Measurements from ENCODE around the gene LARP1B.
"Not testable (repeated sequence)": the region's sequence is repeated elsewhere in the genome, so short reads cannot be mapped to it uniquely, and the experiment has no call there.

LARP1B gene

GRCh38 chr4:128060699-128061565 is at the start of gene LARP1B:
LARP1B (plus strand) TSS chr4:128061312; CDS start chr4:128074952, 13,640 bp downstream.
- DNase-seq (ENCODE audit: low read depth): peak; percentile 91

- DNase-seq (ENCODE audit: low read depth): no peak
Measured at GRCh38 chr4:128025319-128025718, 35.8 kb upstream of the LARP1B start.

- no peak for DNase-seq (ENCODE audit: low read depth)
Measured at GRCh38 chr4:128029907-128030306, 31.2 kb upstream of the LARP1B start.

- DNase-seq (ENCODE audit: low read depth): no peak
Measured at GRCh38 chr4:128031756-128032384, 29.2 kb upstream of the LARP1B start.

GRCh38 chr4:128039568-128039967 is 21.5 kb upstream of the LARP1B start:
- no peak for DNase-seq (ENCODE audit: low read depth)

- DNase-seq (ENCODE audit: low read depth): not testable (repeated sequence)
Measured at GRCh38 chr4:128047019-128047418, 14.1 kb upstream of the LARP1B start.

- DNase-seq (ENCODE audit: low read depth): not testable (repeated sequence)
Measured at GRCh38 chr4:128047514-128047913, 13.6 kb upstream of the LARP1B start.

- not testable (repeated sequence) for DNase-seq (ENCODE audit: low read depth)
Measured at GRCh38 chr4:128051229-128051628, 9.9 kb upstream of the LARP1B start.

- not testable (repeated sequence) for DNase-seq (ENCODE audit: low read depth)
Measured at GRCh38 chr4:128054907-128055306, 6.2 kb upstream of the LARP1B start.

GRCh38 chr4:128055441-128056206 is 5.5 kb upstream of the LARP1B start:
- DNase-seq (ENCODE audit: low read depth): not testable (repeated sequence)

- no peak for DNase-seq (ENCODE audit: low read depth)
Measured at GRCh38 chr4:128056396-128056795, 4.7 kb upstream of the LARP1B start.

GRCh38 chr4:128060121-128060698 is 902 bp upstream of the LARP1B start:
- no peak for DNase-seq (ENCODE audit: low read depth)

- DNase-seq (ENCODE audit: low read depth): peak; percentile 51
Measured at GRCh38 chr4:128061566-128062536, 739 bp downstream of the LARP1B start.

- not testable (repeated sequence) for DNase-seq (ENCODE audit: low read depth)
Measured at GRCh38 chr4:128066453-128066820, 5.3 kb downstream of the LARP1B start.

- no peak for DNase-seq (ENCODE audit: low read depth)
Measured at GRCh38 chr4:128068918-128069317, 7.8 kb downstream of the LARP1B start.

GRCh38 chr4:128076464-128076863 is 15.4 kb downstream of the LARP1B start:
- no peak for DNase-seq (ENCODE audit: low read depth)

GRCh38 chr4:128095293-128095692 is 34.2 kb downstream of the LARP1B start:
- not testable (repeated sequence) for DNase-seq (ENCODE audit: low read depth)

- DNase-seq (ENCODE audit: low read depth): no peak
Measured at GRCh38 chr4:128107766-128108165, 46.7 kb downstream of the LARP1B start.

GRCh38 chr4:128123036-128123435 is 61.9 kb downstream of the LARP1B start:
- no peak for DNase-seq (ENCODE audit: low read depth)

GRCh38 chr4:128130621-128131020 is 69.5 kb downstream of the LARP1B start:
- no peak for DNase-seq (ENCODE audit: low read depth)

GRCh38 chr4:128134925-128135324 is 73.8 kb downstream of the LARP1B start:
- DNase-seq (ENCODE audit: low read depth): no peak

Measured in stimulated activated CD4-positive, alpha-beta T cell treated with anti-CD3 and anti-CD28 coated beads, Interleukin-2, amount 100 ng/mL, for 4 hours (primary cell).